ENCODE measurements around the gene U2AF2. TPM values are rescaled to one million over a fixed set of nuclear protein-coding genes. Genes with fewer than 3 reads are reported as not detected.

The U2AF2 gene
- total RNA-seq, 2 donors from 2014 or later = 39.0 to 61.0 TPM

- peak overlapping the region; percentile 80 to 88 for H3K4me3 ChIP-seq
- no peak for DNase-seq (ENCODE audit: low spot score)
- peaks cover 11% of the 10 kb centered on the region for H3K36me3 ChIP-seq
- no peaks in the 10 kb centered on the region for H3K9me3 ChIP-seq
- TF ChIP-seq, protein P1, sequence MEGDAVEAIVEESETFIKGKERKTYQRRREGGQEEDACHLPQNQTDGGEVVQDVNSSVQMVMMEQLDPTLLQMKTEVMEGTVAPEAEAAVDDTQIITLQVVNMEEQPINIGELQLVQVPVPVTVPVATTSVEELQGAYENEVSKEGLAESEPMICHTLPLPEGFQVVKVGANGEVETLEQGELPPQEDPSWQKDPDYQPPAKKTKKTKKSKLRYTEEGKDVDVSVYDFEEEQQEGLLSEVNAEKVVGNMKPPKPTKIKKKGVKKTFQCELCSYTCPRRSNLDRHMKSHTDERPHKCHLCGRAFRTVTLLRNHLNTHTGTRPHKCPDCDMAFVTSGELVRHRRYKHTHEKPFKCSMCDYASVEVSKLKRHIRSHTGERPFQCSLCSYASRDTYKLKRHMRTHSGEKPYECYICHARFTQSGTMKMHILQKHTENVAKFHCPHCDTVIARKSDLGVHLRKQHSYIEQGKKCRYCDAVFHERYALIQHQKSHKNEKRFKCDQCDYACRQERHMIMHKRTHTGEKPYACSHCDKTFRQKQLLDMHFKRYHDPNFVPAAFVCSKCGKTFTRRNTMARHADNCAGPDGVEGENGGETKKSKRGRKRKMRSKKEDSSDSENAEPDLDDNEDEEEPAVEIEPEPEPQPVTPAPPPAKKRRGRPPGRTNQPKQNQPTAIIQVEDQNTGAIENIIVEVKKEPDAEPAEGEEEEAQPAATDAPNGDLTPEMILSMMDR (IDR thresholded peaks at IDR 0.05) = no peak
- H3K27ac ChIP-seq = peak overlapping the region; percentile 87 to 90
- no peaks in the 10 kb centered on the region for H3K27me3 ChIP-seq
- peaks cover 0 to 53% of the 10 kb centered on the region in 2 donors for H3K4me1 ChIP-seq
These were observed 7.7 kb upstream of the U2AF2 start for GRCh38 chr19:55646889-55647731.

- H3K36me3 ChIP-seq = peaks cover 11% of the 10 kb centered on the region
- no peak for DNase-seq (ENCODE audit: low spot score)
- H3K27me3 ChIP-seq = no peaks in the 10 kb centered on the region
- peak within 1 kb of the TSS; percentile 80 to 88 for H3K4me3 ChIP-seq
- H3K9me3 ChIP-seq = no peaks in the 10 kb centered on the region
- peaks cover 0 to 46% of the 10 kb centered on the region in 2 donors for H3K4me1 ChIP-seq
- TF ChIP-seq, protein P1 (IDR thresholded peaks at IDR 0.05) = no peak
- H3K27ac ChIP-seq = peak within 1 kb of the TSS; percentile 87 to 90
These were observed 6.9 kb upstream of the U2AF2 start, which contains the start of gene CCDC106 for GRCh38 chr19:55647732-55648584. Gene CCDC106, plus strand, starts transcription at chr19:55648212. Its CDS starts 835 bp downstream, at chr19:55649047.

GRCh38 chr19:55648585-55649267 lies 6.1 kb upstream of the U2AF2 start:
- H3K4me3 ChIP-seq = peak overlapping the region; percentile 80 to 88
- no peak for DNase-seq (ENCODE audit: low spot score)
- TF ChIP-seq, protein P1 (IDR thresholded peaks at IDR 0.05) = no peak
- no peaks in the 10 kb centered on the region for H3K27me3 ChIP-seq
- H3K27ac ChIP-seq = peak overlapping the region; percentile 87 to 90
- peaks cover 11% of the 10 kb centered on the region for H3K36me3 ChIP-seq
- H3K9me3 ChIP-seq = no peaks in the 10 kb centered on the region
- peaks cover 0 to 48% of the 10 kb centered on the region in 2 donors for H3K4me1 ChIP-seq

DNA sequence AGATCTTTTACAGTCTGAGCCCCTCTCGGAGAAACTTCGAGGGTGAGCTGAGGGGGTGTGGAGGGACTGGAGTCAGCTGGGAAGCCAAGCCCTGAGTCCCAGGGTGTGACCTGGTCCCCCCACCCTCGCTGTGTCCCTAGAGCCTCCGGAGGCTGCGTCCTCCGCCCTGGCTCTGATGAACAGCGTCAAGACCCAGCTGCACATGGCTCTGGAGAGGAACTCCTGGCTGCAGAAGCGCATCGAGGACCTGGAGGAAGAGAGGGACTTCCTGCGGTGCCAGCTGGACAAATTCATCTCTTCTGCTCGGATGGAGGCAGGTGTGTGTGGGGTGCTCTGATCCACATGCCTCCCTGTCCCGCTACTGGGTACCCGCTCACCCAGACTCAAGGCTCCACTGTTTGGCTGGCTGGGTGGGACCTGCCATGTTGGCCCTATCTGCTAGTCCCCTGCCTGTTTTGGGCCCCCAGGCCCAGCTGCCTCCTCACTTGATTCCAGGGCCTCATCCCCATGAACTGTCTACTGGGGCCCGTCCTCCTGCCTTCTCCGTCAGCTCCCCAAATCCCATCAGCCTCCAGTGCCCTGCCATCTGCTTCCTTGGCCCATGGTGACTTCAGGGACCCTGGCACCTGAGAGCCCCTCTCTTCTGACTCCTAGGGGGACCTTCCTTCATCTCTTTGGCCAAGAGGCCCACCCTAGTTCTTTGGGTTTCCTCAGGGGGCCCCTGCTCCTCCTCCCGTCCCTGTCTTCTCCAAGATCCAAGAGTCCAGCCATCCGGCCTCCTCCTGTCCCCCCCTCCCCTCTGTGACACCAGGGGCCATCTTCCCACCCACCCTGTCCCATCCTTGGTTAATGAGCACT lies 5.3 kb upstream of the U2AF2 start:
- DNase-seq (ENCODE audit: low spot score) = no peak
- Histone ChIP-seq H3K27ac (peak overlapping the region; percentile 87 to 90), H3K9me3 (no peaks in the 10 kb centered on the region), H3K27me3 (no peaks in the 10 kb centered on the region), H3K4me1 (peaks cover 0 to 40% of the 10 kb centered on the region in 2 donors), H3K4me3 (peak overlapping the region in 1 of 2 donors; percentile 80), H3K36me3 (peaks cover 11% of the 10 kb centered on the region)
- TF ChIP-seq, protein P1 (IDR thresholded peaks at IDR 0.05) = no peak

Data from right atrium auricular region (tissue), 2 donors.